Measurements from ENCODE around the gene SORCS1.

Gene SORCS1

DNA sequence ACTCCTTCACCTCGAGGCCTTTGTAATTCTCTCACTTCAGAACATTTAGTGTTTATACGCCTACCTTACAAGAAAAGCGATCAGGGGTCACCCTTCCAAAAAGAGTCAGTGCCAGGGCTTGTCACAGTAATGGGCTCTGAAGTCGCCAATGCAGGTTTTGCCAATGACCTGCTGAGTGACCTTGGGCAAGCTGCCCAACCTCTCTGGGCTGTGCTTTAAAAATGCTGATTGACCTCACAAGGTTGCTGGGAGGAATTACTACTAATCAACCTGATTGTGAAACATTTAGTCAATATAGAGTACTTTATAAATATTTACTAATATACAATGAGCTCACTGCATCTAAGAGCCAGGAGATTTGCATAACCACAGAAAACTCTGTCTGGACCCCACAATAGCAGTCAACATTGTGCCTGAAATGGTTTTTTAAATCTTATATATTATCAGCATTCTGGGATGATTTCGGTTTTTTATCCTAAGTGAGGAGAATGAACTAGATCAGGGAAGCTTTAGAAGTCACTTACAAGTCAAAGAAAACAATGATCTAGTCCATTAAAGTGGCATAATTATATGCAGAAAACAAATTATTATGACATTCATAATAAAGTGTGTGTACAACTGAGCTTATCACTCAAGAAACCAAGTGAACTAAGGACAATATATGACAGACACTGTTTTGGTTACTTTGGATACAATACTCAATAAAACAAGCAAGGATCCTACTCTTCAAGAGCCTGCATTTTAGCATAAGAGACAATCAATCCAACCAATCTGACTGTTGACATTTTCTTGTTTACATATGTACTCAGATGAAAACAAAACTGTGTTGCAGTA lies 290.5 kb downstream of the SORCS1 start:
- no peak for DNase-seq

GRCh38 chr10:106872176-106872575 lies 292.3 kb downstream of the SORCS1 start:
- DNase-seq: no peak

DNA sequence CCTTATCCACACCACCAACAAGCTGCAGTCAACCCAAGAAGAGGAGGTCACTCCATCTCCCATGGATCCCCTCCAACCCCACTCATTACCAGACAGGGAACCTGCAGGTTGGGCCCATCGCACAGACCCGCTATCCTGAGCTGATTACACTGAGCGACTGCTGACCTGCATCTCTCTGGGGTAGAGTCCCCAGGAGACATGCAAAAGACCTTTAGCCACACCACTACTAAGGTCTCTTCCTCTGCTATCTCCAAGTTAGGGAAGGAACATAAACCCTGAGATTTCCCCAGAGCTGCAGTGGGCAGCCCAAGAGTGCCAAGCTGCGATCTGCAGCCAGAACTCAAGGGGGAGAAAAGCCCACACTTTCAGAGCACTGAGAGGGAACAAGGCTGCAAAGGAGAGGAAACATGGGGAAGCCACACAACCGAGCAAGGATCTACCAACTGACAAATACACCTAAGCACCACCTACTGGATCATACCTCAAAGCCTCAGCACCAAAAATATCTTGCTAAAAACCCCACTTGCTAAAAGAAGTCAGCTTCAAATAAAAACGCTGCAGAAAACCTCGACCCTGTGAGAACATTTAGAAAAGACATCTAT lies 298.2 kb downstream of the SORCS1 start:
- DNase-seq: no peak

- DNase-seq: no peak
Observed at GRCh38 chr10:106864031-106864430, 300.5 kb downstream of the SORCS1 start.

DNA sequence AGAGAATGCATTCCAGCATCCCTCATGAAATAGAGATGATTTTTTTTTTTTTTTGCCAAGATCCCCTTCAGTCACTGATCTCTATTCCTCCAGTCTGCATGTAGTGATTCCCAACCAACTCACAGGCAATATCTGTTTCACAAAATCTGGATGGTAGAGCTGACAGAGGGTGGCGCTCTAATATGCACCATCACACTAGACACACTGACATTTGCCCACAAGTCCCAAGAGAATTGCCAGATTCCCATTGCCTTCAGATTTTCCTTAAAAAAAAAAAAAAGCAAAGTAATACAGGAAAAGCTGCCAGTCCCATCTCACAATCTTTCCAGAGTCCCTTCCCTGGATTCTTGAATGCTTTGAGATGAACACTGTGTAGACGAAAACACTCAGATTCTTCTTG lies 301.0 kb downstream of the SORCS1 start:
- no peak for DNase-seq

DNA sequence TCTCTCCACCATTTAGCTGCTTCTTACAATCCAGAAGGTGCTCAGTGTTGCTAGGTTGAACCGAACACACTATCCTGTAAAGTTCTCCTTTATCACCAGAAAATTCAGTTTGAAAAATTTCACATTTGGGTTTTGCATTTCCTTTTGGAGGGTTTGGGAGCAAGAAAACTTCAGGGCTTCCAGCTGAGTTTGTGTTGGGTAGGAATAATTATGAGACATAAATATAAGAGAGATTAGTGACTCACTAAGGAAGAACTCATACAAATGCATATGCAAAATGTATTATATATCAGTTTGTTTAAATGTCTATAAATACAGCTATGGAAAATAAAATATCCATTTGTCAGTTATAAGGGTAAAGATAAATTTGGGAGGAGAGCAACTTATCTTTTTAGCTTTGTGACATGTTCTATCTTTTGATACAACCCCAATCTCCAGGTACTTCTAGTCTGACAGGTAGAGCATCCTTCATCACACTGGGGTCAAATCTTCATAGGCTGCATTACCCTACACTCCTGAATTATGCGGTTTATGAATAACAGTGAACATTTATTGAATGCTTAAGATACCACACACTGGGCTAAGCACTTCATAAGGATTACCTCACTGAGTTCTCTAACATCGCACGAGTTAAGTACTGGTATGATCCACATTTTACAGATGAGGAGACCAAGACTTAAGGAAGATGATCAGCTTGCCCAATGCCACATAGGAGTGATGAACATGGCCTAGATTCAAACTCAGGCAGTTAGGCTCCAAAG lies 304.4 kb downstream of the SORCS1 start:
- no peak for DNase-seq

- no peak for DNase-seq
Observed at GRCh38 chr10:106857728-106858127, 306.8 kb downstream of the SORCS1 start.

- DNase-seq: no peak
Observed at GRCh38 chr10:106857213-106857612, 307.3 kb downstream of the SORCS1 start.

GRCh38 chr10:106836933-106837663 lies 327.4 kb downstream of the SORCS1 start:
- DNase-seq: peak; percentile 33 to 40

GRCh38 chr10:106832846-106833245 lies 331.7 kb downstream of the SORCS1 start:
- DNase-seq: no peak

GRCh38 chr10:106830471-106830870 lies 334.0 kb downstream of the SORCS1 start:
- DNase-seq: no peak

DNA sequence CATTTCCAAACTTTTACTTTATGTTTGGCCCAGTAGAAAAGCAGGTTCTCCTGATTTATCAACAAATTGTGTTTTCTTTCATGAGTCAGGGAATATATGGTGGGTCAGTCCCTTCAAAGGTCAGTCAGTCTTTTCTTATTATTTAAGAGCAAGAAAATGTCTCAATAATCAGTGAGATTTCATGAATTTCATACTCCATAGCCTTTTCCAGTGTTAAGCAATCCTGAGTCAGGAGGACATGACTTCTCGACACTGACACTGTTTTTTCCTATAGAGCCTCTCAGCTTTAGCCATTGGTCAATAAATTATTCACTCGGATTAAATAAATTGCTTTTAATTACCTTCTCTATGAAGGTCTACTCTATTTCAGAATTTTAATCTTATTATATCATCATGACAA lies 334.5 kb downstream of the SORCS1 start:
- DNase-seq: no peak

DNA sequence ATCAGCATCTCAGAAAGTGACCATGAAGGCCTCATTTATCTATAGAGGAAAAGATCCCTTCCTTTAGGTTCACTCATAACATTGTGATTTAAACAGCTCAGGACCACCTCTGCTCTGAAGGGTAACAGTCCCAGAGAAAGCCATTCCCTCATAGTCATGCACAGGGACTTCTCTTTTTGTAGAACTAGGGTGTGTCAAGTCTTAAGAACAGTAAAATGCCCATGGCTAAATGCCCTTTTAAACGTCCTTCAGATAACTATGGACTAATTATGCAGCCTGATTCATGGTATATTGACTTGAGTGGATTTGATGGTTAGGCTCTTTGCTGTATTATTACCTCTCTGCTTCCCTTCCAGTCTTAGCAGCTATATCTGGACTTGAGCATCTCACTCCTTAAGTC lies 337.8 kb downstream of the SORCS1 start:
- DNase-seq: no peak

GRCh38 chr10:106825576-106826364 lies 338.7 kb downstream of the SORCS1 start:
- no peak for DNase-seq

DNA sequence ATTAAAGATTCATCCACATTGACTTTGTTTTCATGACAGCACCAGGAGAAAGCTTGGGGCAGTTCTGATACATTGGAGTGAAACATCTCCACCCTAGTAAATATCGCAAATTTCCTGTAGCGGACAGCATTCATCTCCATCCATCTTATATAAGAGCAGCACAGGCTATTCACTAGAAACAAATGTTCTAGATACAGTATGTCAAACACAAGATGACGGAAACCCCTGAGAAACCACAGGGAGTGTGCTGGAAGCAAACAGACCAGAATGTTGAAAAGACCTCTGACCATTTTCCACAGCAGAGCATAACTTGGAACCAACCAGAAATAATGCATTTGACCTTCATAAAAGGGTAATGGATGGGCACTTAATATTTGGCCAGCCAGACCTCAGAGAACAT lies 343.9 kb downstream of the SORCS1 start:
- no peak for DNase-seq

- no peak for DNase-seq
Observed at GRCh38 chr10:106819490-106819889, 345.0 kb downstream of the SORCS1 start.

- DNase-seq: no peak
Observed at GRCh38 chr10:106816318-106817085, 348.0 kb downstream of the SORCS1 start.

GRCh38 chr10:106815427-106816043 lies 349.0 kb downstream of the SORCS1 start:
- DNase-seq: no peak

- DNase-seq: no peak
Observed at GRCh38 chr10:106804992-106805582, 359.4 kb downstream of the SORCS1 start.

DNA sequence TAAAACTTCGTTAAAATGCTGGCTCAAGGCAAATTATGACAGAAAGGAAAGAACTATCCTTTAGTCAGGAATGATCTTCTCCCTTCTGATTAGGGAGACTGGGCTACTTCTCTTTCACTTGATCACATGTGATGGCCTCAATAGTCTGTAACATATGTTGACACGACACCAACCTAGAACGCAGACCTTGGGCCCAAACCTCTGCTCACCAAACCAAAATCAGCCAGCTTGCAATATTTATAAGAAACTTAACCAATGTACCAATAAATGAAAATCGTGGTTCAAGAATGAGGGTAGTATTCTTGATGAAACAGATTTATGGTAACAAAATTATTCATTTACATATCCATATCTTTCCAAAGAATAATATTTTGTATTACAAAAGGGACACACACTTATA lies 361.6 kb downstream of the SORCS1 start:
- DNase-seq: no peak

GRCh38 chr10:106799776-106800175 lies 364.7 kb downstream of the SORCS1 start:
- DNase-seq: peak in 1 of 2 experiments; percentile 40

All from AML-193 (cell line).